Thyroid gland (tissue), 4 donors: ENCODE measurements around the gene SLC45A2. TPM values are rescaled to one million over a fixed set of nuclear protein-coding genes. Genes with fewer than 3 reads are reported as not detected.

Source experiments
- DNase-seq, 2 donors: peaks; one replicate each; pipeline ENCODE4 v3.0.0-alpha.2; 2019
- H3K27ac ChIP-seq, 3 donors: fragments of 200-600 bp; sonication (generic); 1 replicate in 2 of 3; 2 replicates in 1 of 3; pipeline ENCODE4 v1.5.1; 2016 to 2019; ENCODE audit warnings: mild to moderate bottlenecking in 1 of 3, moderate library complexity in 1 of 3
- H3K27me3 ChIP-seq: fragments of 200-600 bp; sonication (generic); one replicate; pipeline ENCODE4 v1.5.1; 2019
- H3K36me3 ChIP-seq, 2 donors: fragments of 200-600 bp; sonication (generic); one replicate each; pipeline ENCODE4 v1.5.1; 2016 to 2019
- H3K4me1 ChIP-seq, 2 donors: fragments of 200-600 bp; sonication (generic); one replicate each; pipeline ENCODE4 v1.5.1; 2017 to 2019
- H3K4me3 ChIP-seq, 3 donors: fragments of 200-600 bp; sonication (generic); replicated peaks in 1 of 3; 1 replicate in 2 of 3; 2 replicates in 1 of 3; pipeline ENCODE4 v1.5.1; 2016; ENCODE audit warnings: mild to moderate bottlenecking in 1 of 3
- H3K9me3 ChIP-seq: fragments of 200-600 bp; sonication (generic); one replicate; pipeline ENCODE4 v1.5.1; 2017
- CTCF ChIP-seq, 6 experiments: fragments of 200-600 bp in 3 of 6; fragments of 450-650 bp in 3 of 6; sonication (generic) in 3 of 6; IDR thresholded peaks; one replicate each; pipeline ENCODE4 v1.5.1; 2016 to 2019; ENCODE audit warnings: antibody characterized with exemption in 6 of 6, mild to moderate bottlenecking in 2 of 6, inconsistent platforms in 1 of 6, moderate library complexity in 1 of 6
- POLR2A ChIP-seq, 2 donors: fragments of 450-650 bp; IDR thresholded peaks; one replicate each; pipeline ENCODE4 v1.6.1; 2017; ENCODE audit warnings: antibody characterized with exemption in 2 of 2, mild to moderate bottlenecking in 2 of 2, moderate library complexity in 1 of 2
- WGBS, 2 donors: methylation state at CpG; one replicate each; pipeline ENCODE4 v1.1.5; 2017; 5-methylcytosine and 5-hydroxymethylcytosine counted together
- intact Hi-C: fragments of 100-400 bp; cut with DNase I; formaldehyde crosslinking; loops from one replicate; pipeline ENCODE4 v1.15.1; 2023
- total RNA-seq, 4 donors: library from RNA; depleted of rRNA; stranded (reverse); fragments of >200 nt; gene quantifications; one replicate each; pipeline ENCODE4 v1.2.3, GENCODE V29; 2016

SLC45A2 gene
- total RNA-seq, 4 donors from 2014 or later, result not detected

GRCh38 chr5:33994845-33995244, 10.4 kb upstream of the SLC45A2 start:
- intact Hi-C loops, result loop anchor here (10.0 kb wide), 1 partner anchor 470 kb away; no protein-coding TSS in a partner anchor
- H3K27me3 ChIP-seq, result no peaks in the 10 kb centered on the region
- no peaks in the 10 kb centered on the region for H3K9me3 ChIP-seq
- no peak for TF ChIP-seq CTCF (IDR thresholded peaks at IDR 0.05)
- H3K36me3 ChIP-seq, result no peaks in the 10 kb centered on the region
- no peak overlapping the region for H3K4me3 ChIP-seq
- no peak overlapping the region for H3K27ac ChIP-seq
- no peaks in the 10 kb centered on the region for H3K4me1 ChIP-seq
- 70 to 81% methylated on average over 1 of the region's 1 CpG for WGBS, 2 donors
- DNase-seq, result no peak

- DNase-seq, result no peak
- 95 to 98% methylated on average over 2 of the region's 2 CpGs for WGBS, 2 donors
- Histone ChIP-seq H3K27ac (no peak overlapping the region), H3K4me3 (no peak overlapping the region), H3K27me3 (no peaks in the 10 kb centered on the region), H3K9me3 (no peaks in the 10 kb centered on the region), H3K36me3 (peaks cover 8 to 13% of the 10 kb centered on the region in 2 donors), H3K4me1 (no peaks in the 10 kb centered on the region)
- TF ChIP-seq CTCF (IDR thresholded peaks at IDR 0.05) (no peak), POLR2A (IDR thresholded peaks at IDR 0.05) (no peak)
- intact Hi-C loops, result loop anchor here (10.0 kb wide), 1 partner anchor 472 kb away; no protein-coding TSS in a partner anchor
These were observed 8.4 kb upstream of the SLC45A2 start for GRCh38 chr5:33992864-33993263.

GRCh38 chr5:33985447-33985846, 954 bp upstream of the SLC45A2 start:
- no peaks in the 10 kb centered on the region for H3K27me3 ChIP-seq
- peaks cover 8 to 21% of the 10 kb centered on the region in 2 donors for H3K36me3 ChIP-seq
- H3K4me3 ChIP-seq, result no peak overlapping the region
- no peak overlapping the region for H3K27ac ChIP-seq
- no peaks in the 10 kb centered on the region for H3K4me1 ChIP-seq
- no peak for DNase-seq
- WGBS, 2 donors, result 97% methylated on average over 6 of the region's 6 CpGs
- H3K9me3 ChIP-seq, result no peaks in the 10 kb centered on the region
- no peak for TF ChIP-seq POLR2A (IDR thresholded peaks at IDR 0.05)
- TF ChIP-seq CTCF (IDR thresholded peaks at IDR 0.05), result no peak
- intact Hi-C loops, result no loop called here

GRCh38 chr5:33984178-33984577, 315 bp downstream of the SLC45A2 start:
- intact Hi-C loops, result no loop called here

More at GRCh38 chr5:33984178-33984577, 315 bp downstream of the SLC45A2 start:
- Histone ChIP-seq H3K4me1 (no peaks in the 10 kb centered on the region), H3K9me3 (no peaks in the 10 kb centered on the region), H3K4me3 (no peak overlapping the region), H3K36me3 (peaks cover 6 to 19% of the 10 kb centered on the region in 2 donors), H3K27me3 (no peaks in the 10 kb centered on the region), H3K27ac (no peak overlapping the region)
- no peak for DNase-seq
- TF ChIP-seq CTCF (IDR thresholded peaks at IDR 0.05), result no peak
- no peak for TF ChIP-seq POLR2A (IDR thresholded peaks at IDR 0.05)
- WGBS, 2 donors, result 95 to 98% methylated on average over 5 to 8 of the region's 15 CpGs
